GM21390 (cell line): Measurements from ENCODE around the gene PGK1.
"Not testable (repeated sequence)": the region's sequence is repeated elsewhere in the genome, so short reads cannot be mapped to it uniquely, and the experiment has no call there.

Source experiments
- ATAC-seq: cut with Tn5 transposase; IDR thresholded peaks from one replicate; pipeline ENCODE4 v1.9.1; 2021; ENCODE audit not compliant: unreplicated experiment

Gene PGK1

DNA sequence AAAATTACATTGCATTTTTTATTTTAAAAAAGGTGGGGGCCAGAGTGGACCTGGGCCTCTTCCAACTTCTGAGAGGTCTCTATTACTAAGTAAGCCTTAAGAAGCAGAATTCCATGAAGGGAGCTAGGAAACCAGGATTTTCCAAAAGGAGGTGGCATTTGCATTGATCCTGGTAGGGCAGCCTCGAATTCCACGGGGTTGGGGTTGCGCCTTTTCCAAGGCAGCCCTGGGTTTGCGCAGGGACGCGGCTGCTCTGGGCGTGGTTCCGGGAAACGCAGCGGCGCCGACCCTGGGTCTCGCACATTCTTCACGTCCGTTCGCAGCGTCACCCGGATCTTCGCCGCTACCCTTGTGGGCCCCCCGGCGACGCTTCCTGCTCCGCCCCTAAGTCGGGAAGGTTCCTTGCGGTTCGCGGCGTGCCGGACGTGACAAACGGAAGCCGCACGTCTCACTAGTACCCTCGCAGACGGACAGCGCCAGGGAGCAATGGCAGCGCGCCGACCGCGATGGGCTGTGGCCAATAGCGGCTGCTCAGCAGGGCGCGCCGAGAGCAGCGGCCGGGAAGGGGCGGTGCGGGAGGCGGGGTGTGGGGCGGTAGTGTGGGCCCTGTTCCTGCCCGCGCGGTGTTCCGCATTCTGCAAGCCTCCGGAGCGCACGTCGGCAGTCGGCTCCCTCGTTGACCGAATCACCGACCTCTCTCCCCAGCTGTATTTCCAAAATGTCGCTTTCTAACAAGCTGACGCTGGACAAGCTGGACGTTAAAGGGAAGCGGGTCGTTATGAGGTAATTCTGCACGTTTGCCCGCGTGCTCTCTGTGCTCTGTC, at the start of gene PGK1:
PGK1 (plus strand) TSS at position 626 of the 824 bp plus-strand sequence; CDS start at position 719, 93 bp downstream.
- ATAC-seq = peak; percentile 91

- ATAC-seq = no peak
These were observed 40.4 kb upstream of the PGK1 start for GRCh38 chrX:78063687-78064086.

DNA sequence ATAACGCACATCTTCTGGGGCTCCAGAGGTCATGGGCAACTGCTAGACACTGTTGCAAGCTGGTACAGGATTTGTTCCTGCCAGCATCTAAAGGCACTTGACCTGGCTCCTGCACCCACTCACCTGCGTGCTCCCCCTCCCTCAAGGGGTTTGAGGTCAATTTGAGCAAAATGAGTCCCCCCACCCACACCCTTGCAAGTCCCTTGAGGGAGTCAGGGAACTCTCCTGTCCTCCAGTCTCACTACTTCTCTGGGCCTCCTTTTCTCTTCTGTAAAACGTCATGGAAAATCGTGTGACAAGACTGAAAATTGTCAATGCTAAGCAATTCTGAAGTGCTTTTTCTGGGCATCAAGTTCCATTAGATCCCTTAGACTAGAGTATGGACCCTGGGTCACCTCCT, 39.9 kb upstream of the PGK1 start:
- ATAC-seq = no peak

DNA sequence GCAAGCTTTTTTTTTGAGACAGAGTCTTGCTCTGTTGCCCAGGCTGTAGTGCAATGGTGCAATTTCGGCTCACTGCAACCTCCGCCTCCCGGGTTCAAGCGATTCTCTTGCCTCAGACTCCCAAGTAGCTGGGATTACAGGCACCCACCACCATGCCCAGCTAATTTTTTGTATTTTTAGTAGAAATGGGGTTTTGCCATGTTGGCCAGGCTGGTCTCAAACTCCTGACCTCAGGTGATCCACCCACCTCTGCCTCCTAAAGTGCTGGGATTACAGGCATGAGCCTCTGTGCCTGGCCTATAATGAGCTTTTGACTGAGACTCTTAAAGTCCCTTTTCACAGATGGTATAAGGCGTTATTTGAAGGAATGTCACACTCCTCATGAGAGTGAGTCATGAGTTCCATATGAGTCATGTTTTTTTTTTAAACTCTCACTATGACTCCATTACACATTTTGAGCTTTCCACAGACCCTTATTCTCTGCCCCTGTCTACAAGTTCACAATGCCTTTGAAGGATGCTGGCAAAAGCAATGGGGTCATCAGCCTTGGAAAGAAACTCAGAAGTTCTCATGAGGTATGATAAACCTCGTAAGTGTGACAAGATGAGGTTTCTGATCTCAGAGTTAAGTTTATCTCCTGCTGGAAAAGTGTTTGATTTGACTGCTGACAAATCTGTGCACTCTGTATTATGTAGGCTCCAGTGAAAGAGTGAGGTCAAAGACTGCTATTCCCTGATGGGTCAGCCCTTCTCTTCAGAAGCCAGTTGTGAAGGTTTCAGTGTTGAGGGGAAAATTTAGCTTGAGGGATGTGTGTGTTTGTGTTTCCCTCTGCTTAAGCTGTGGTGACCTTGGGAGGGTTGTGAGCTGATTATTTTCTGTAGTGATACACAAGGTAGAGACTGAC, 39.1 kb upstream of the PGK1 start:
- peak; percentile 83 for ATAC-seq

DNA sequence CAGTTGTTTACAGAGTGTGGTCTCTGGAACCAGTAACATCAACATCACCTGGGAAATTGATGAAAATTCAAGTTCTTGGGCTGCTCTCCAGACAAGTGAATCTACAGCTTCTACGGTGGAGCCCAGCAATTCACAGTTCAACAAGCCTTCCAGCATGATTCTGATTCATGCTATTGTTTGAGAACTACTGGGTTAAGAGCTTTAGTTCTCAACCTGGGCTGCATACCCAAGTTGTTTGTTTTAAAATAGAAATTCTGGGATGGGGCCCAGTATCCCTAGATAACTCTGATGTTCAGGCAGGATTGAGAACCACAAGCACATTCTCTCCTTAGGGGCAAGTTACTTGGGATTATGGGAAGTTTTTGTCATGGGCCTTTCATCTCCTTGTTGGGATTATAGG, 37.9 kb upstream of the PGK1 start:
- no peak for ATAC-seq

GRCh38 chrX:78071331-78071730, 32.7 kb upstream of the PGK1 start:
- ATAC-seq = no peak

DNA sequence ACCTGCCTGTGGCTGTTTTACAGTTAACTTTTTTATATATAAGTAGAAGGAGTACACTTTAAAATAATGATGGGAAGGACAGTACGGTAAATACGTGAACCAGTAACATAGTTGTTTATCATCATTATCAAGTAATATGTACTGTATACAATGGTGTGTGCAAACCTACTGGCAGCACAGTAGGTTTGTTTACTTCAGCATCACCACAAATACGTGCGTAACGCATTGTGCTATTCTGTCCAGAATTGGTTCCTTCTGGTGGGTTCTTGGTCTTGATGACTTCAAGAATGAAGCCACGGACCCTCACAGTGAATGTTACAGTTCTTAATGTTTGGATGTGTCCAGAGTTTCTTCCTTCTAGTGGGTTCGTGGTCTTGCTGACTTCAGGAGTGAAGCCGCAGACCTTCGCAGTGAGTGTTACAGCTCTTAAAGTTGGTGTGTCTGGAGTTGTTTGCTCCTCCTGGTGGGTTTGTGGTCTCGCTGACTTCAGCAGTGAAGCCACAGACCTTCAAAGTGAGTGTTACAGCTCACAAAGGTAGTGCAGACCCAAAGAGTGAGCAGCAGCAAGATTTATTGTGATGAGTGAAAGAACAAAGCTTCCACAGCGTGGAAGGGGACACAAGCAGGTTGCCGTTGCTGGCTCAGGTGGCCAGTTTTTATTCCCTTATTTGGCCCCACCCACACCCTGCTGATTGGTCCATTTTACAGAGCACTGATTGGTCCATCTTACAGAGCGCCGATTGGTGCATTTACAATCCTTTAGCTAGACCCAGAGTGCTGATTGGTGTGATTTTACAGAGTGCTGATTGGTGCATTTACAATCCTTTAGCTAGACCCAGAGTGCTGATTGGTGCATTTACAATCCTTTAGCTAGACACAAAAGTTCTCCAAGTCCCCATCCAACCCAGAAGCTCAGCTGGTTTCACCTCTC, 30.6 kb upstream of the PGK1 start:
- not testable (repeated sequence) for ATAC-seq

GRCh38 chrX:78074088-78074487, 30.0 kb upstream of the PGK1 start:
- ATAC-seq = no peak

DNA sequence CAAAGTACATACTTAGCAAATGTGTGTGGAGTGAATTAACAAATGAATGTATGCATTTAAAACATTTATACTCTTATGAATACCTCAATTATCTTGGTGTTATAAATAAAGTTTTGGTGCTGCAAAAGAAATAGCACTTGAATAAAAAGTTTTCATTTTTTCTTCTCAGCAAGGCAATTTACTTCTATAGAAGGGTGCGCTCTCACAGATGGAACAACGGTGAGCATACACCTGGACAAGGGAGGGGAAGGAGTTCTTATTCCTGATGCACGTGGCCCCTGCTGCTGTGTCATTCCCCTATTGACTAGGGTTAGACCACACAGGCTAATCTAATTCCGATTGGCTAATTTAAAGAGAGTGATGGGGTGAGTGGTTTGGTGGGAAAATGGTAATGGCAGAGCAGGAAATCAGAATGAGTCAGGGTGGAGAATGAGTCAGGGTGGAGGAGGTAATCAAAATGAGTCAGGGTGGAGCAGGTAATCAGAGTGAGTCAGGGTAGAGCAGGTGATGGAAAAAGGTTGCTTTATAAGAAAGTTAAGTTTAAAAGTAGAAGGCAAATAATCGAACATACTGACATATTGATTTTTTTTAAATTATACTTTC, 28.2 kb upstream of the PGK1 start:
- no peak for ATAC-seq

DNA sequence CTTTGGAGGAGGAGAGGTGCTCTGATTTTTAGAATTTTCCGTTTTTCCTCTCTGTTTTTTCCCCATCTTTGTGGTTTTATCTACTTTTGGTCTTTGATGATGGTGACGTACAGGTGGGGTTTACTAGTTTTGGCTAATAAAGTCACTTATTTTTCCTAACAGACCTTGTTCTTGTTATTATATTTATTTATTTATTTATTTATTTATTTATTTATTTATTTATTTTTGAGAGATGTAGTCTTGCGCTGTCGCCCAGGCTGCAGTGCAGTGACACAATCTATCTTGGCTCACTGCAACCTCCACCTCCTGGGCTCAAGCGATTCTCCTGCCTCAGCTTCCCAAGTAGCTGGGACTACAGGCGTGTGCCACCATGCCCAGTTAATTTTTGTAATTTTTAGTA, 22.6 kb upstream of the PGK1 start:
- ATAC-seq = not testable (repeated sequence)

- peak; percentile 74 for ATAC-seq
These were observed 11.8 kb upstream of the PGK1 start for GRCh38 chrX:78092296-78092695.

GRCh38 chrX:78098108-78098507, 5.9 kb upstream of the PGK1 start:
- no peak for ATAC-seq

DNA sequence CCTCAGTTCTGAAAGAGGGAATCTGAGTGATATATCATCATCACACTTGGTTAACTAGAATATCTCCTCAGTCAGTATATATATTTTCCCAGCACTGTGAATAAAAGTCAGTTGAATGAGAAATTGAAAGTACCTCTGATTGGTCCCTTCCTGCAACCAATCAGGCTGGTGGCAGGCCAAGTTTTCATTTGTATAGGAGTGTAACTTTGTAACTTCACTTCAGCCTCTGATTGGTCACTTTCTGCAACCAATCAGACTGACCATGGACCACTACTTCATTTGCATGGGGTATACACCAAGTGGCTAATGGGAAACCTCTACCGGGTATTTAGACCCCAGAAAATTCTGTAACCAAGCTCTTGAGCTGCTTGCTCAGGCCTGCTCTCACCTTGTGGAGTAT, 2.0 kb upstream of the PGK1 start:
- no peak for ATAC-seq

DNA sequence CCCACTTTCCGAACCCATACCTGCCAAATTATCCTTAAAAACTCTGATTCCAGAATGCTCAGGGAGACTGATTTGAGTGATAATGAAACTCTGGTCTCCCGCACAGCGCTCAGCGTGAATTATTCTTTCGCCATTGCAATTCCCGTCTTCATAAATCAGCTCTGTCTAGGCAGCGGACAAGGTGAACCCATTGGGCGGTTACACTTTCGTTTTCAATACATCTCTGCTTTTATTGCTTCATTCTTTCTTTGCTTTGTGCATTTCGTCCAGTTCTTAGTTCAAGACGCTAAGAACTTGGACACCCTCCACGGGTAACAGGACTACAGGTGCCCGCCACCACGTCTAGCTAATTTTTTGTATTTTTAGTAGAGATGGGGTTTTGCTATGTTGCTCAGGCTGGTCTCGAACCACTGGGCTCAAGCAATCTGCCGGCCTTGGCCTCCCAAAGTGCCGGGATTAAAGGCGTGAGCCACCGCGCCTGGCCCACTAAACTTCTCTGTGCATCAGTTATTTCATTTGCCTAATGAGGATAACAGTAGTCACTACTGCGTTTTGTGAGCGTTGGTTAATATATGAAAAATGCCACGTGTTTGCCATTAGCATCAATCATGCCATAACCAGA, 936 bp upstream of the PGK1 start:
- no peak for ATAC-seq

DNA sequence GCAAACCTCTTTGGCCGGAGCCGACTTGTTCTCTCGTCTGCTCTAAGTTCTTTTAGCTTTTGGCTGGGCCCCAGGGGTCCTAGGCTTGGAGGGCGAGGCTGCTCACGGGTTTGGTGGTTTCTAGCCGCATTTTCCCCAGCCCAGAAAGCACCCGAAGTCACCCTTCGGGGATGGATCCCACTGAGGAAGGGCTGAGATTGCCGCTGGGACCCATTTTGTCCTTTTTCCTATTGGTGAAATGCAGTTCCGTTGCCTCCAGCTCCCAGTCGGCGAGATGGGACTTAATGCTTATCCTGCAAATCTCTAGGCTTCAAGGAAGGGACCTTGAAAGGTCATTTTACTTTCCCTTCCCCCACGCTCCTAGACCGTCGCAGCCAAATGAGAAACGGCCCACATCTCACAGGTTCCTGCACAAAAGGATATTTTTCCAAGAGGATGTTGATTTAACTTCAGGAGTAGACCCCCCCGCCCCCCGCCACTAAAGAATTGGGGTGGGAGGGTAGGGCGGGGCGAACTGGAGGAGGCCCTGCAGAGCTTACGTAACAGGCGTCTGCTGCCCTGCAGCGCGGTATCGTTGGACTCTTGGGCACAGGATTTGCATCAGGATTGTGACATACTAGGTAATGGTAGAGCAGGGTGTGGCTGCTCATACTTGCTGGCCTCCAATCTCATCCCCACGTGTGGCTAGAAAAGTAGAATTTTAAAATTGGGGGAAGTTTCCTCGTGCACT, 564 bp downstream of the PGK1 start:
- peak; percentile 27 for ATAC-seq

- no peak for ATAC-seq
These were observed 2.0 kb downstream of the PGK1 start for GRCh38 chrX:78105944-78106650.

GRCh38 chrX:78106651-78106986, 2.6 kb downstream of the PGK1 start:
- ATAC-seq = no peak

DNA sequence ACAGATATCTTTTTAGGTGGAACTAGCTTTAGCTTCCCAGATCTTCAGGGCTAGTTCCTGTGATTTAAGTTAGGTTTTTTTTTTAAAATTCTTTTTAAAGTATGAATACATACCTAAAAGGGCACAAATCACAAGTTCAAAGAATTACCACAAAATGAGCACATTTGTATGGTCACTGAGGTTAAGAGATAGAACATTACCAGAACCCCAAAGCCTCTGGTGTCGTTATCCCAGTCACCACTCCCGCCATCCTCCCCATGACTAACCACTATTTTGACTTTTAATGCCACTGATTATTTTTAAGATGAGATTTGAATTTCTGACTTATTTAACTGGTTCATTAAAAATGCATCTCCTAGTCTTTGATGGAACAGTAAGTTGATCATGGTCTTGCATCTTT, 5.4 kb downstream of the PGK1 start:
- ATAC-seq = no peak
